Measurements from ENCODE around the gene LAMB4. TPM values are rescaled to one million over a fixed set of nuclear protein-coding genes. Genes with fewer than 3 reads are reported as not detected.

The LAMB4 gene
- total and polyA plus RNA-seq, 2 of the 8 experiments (the other 6 are each of a cell fraction or from before 2014, with no cell fraction given) = not detected

DNA sequence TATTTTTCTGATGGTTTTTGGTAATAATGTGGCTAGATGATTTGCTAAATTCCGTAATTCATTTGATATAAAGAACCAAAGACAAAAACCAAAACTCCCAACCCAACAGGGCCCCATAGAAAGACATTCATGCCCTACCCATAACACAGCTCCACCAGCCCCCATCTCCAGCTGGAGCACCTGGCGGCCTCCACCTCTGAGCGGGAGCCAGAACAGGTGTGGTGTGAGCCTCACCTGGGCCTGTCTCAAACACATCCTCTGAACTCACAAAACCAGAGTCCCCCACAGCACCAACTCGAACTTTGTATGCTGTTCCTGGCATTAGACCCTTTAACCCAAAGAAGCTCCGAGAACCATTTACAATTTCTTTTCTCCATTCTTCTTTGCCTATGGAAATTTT lies 36.5 kb upstream of the LAMB4 start (continued):
- TF ChIP-seq PHF8 (conservative IDR thresholded peaks at IDR 0.05; ENCODE audit: low read depth, low read length) = no peak

Measured in H1 (cell line).